ENCODE measurements around the gene MBNL1. TPM values are rescaled to one million over a fixed set of nuclear protein-coding genes. Genes with fewer than 3 reads are reported as not detected.

The MBNL1 gene
- total and polyA plus RNA-seq, 11 donors: 46.8 to 416 (median 189) TPM

DNA sequence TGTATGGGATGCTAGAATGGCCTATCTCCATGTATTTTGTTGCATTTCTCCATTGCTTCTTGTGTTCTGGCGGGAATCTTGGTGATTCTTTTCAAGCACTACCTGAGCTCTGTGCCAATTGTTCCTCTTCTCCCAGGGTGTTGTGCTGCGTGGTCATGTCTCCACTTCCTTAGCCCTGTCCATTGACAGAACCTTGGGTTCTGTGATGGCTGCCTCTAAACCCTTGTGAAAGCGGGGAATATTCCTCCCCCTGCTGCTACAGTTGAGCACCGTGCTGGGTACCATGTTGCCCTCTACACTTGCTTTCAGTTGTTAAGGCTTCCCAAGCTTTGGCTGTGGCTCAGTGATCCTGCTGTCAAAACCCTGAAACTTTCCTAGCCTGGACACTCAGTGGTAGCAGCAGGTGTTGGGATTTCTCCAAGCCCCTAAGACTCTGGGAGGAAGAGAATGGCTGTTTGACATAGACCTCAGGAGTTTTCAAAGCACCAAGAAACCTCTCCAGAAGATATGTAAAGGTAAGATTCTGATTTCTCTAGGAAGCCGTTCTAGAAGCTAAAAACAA lies 69.5 kb downstream of the MBNL1 start:
- TF ChIP-seq, protein P1, sequence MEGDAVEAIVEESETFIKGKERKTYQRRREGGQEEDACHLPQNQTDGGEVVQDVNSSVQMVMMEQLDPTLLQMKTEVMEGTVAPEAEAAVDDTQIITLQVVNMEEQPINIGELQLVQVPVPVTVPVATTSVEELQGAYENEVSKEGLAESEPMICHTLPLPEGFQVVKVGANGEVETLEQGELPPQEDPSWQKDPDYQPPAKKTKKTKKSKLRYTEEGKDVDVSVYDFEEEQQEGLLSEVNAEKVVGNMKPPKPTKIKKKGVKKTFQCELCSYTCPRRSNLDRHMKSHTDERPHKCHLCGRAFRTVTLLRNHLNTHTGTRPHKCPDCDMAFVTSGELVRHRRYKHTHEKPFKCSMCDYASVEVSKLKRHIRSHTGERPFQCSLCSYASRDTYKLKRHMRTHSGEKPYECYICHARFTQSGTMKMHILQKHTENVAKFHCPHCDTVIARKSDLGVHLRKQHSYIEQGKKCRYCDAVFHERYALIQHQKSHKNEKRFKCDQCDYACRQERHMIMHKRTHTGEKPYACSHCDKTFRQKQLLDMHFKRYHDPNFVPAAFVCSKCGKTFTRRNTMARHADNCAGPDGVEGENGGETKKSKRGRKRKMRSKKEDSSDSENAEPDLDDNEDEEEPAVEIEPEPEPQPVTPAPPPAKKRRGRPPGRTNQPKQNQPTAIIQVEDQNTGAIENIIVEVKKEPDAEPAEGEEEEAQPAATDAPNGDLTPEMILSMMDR (IDR thresholded peaks at IDR 0.05): no peak
- TF ChIP-seq POLR2A (IDR thresholded peaks at IDR 0.05): no peak
- peak overlapping the region in 1 of 12 donors; percentile 44 for H3K27ac ChIP-seq

DNA sequence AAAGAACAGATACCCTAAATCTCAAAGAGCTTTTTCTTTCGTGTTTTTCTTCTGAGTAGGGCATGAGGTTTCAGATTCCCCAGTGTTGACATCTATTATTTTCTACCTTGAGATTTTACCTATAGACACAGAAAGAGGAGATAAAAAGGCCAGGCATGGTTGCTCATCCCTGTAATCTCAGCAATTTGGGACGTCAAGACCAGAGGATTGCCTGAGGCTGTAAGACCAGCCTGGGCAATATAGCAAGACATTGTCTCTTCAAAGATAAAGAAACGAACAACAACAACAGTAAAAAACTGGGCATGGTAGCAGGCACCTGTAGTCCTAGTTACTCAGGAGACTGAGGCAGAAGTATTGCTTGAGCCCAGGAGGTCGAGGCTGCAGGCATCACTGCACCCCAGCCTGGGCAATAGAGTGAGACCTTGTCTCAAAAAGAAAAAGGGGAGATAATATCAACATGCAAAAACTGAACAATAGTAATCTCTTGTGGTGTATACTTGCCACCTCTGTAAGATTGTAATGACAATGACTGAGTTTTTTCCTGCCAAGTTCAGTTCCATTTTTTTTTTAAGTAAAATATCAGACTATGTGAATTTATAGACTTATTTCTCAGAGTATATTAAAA lies 71.3 kb downstream of the MBNL1 start:
- no peaks in the 10 kb centered on the region for H3K9me3 ChIP-seq
- no peak overlapping the region for H3K4me3 ChIP-seq
- intact Hi-C loops (cut with DNase I): no loop called here
- no peak for DNase-seq
- peaks cover 0 to 46% (median 25%) of the 10 kb centered on the region in 9 donors for H3K36me3 ChIP-seq
- 76 to 81% (median 79%) methylated on average over 4 of the region's 4 CpGs for WGBS, 4 donors
- H3K4me1 ChIP-seq: peaks cover 0 to 63% (median 20%) of the 10 kb centered on the region in 12 donors
- no peak for ATAC-seq
- H3K27ac ChIP-seq: no peak overlapping the region
- H3K27me3 ChIP-seq: no peaks in the 10 kb centered on the region
- TF ChIP-seq, protein P1 (IDR thresholded peaks at IDR 0.05): no peak
- TF ChIP-seq POLR2A (IDR thresholded peaks at IDR 0.05): no peak

More for the DNA sequence above, 69.5 kb downstream of the MBNL1 start:
- 96 to 97% (median 96%) methylated on average over 5 of the region's 5 CpGs for WGBS, 4 donors
- ATAC-seq (peak in 2 of 4 donors; percentile 15 to 21), DNase-seq (no peak)
- Histone ChIP-seq H3K9me3 (no peaks in the 10 kb centered on the region), H3K4me3 (no peak overlapping the region), H3K27me3 (no peaks in the 10 kb centered on the region), H3K4me1 (peaks cover 0 to 68% (median 30%) of the 10 kb centered on the region in 12 donors), H3K36me3 (peaks cover 0 to 33% (median 16%) of the 10 kb centered on the region in 9 donors)
- intact Hi-C loops (cut with DNase I): no loop called here

DNA sequence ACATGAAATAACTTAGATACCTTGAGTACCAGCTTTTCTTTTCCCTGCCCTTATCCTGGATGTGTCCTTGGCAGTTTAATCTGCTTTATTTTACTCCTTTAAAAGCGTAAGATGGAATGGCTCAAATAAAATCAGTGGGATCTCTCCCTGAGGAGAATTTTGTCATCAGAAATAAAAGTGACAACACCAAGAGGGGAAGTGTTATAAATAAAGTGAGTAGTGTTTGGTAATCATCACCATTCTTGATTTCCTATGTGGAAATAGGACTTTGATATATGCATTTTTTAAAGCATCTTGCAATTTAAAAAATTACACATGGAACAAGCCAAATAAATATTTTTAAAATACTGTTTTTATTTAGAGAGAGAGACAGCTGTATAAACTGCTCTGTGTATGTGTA lies 76.5 kb downstream of the MBNL1 start:
- intact Hi-C loops (cut with DNase I): no loop called here
- DNase-seq (no peak), ATAC-seq (no peak)
- peak overlapping the region in 1 of 12 donors; percentile 27 for H3K27ac ChIP-seq
- TF ChIP-seq POLR2A (IDR thresholded peaks at IDR 0.05): no peak
- TF ChIP-seq, protein P1 (IDR thresholded peaks at IDR 0.05): no peak
- no peaks in the 10 kb centered on the region for H3K27me3 ChIP-seq
- no peaks in the 10 kb centered on the region for H3K9me3 ChIP-seq
- no peak overlapping the region for H3K4me3 ChIP-seq
- peaks cover 3 to 79% (median 39%) of the 10 kb centered on the region in 12 donors for H3K4me1 ChIP-seq
- WGBS, 4 donors: 58 to 70% (median 65%) methylated on average over 1 of the region's 1 CpG
- H3K36me3 ChIP-seq: peaks cover 0 to 37% (median 18%) of the 10 kb centered on the region in 9 donors

DNA sequence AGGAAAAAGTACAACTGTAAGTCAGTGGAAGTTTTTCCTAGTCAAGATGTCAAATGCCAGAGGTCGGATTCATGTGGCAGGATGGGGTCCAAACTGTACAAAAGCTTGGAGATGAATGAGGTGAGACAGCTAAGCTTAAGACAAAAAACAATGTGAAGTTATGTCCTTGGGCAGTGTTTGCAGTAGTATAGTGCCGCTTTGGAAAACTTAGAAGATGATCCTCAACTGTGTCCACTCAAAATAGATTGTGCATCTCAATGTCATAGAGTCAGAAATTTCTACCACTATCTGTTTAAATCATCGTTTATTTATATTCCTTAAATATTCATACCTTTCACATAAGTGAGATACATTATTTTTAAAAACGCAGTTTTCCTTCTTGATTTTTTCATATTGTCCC lies 77.3 kb downstream of the MBNL1 start:
- Histone ChIP-seq H3K4me1 (peaks cover 3 to 80% (median 40%) of the 10 kb centered on the region in 12 donors), H3K4me3 (no peak overlapping the region), H3K9me3 (no peaks in the 10 kb centered on the region), H3K27me3 (no peaks in the 10 kb centered on the region), H3K27ac (no peak overlapping the region), H3K36me3 (peaks cover 0 to 29% (median 10%) of the 10 kb centered on the region in 9 donors)
- intact Hi-C loops (cut with DNase I): no loop called here
- TF ChIP-seq POLR2A (IDR thresholded peaks at IDR 0.05): no peak
- TF ChIP-seq, protein P1 (IDR thresholded peaks at IDR 0.05): no peak
- no peak for DNase-seq
- no peak for ATAC-seq
- 91 to 97% (median 93%) methylated on average over 4 of the region's 4 CpGs for WGBS, 4 donors
